ENCODE results near the gene PLXND1.

PLXND1 gene

GRCh38 chr3:129594907-129595390 lies 11.5 kb downstream of the PLXND1 start:
- Histone ChIP-seq H2AFZ (ENCODE audit: low read depth, low read length) (no peak overlapping the region), H3K36me3 (ENCODE audit: insufficient read depth, low read length) (peaks cover 68% of the 10 kb centered on the region), H3K27ac (ENCODE audit: low read length) (peak overlapping the region; percentile 96), H3K9me3 (ENCODE audit: insufficient read depth, low read length, severe bottlenecking) (no peaks in the 10 kb centered on the region), H3K9ac (ENCODE audit: low read depth, low read length) (peak overlapping the region; percentile 61), H3K79me2 (ENCODE audit: insufficient read depth, low read length) (peaks cover 85% of the 10 kb centered on the region), H3K4me1 (ENCODE audit: insufficient read depth, low read length) (peaks cover 86% of the 10 kb centered on the region), H3K4me3 (ENCODE audit: low read depth in 1 of 2, low read length in 2 of 2) (peak overlapping the region in 1 of 2 experiments; percentile 35; a peak in 2 of 4 replicates), H3K4me2 (ENCODE audit: insufficient read depth, low read length) (peak overlapping the region; percentile 57), H3K27me3 (ENCODE audit: insufficient read depth, low read length, poor library complexity) (no peaks in the 10 kb centered on the region), H4K20me1 (ENCODE audit: insufficient read depth, low read length) (peaks cover 62% of the 10 kb centered on the region)
- TF ChIP-seq EZH2 (IDR thresholded peaks at IDR 0.05; ENCODE audit: borderline replicate concordance, low read depth, low read length, severe bottlenecking) (no peak), CTCF (IDR thresholded peaks at IDR 0.05; ENCODE audit: borderline replicate concordance, extremely low read depth, low read length, poor library complexity, severe bottlenecking) (no peak)
- ATAC-seq (ENCODE audit: insufficient read depth, low read depth): no peak
- DNase-seq: no peak

- H3K27ac ChIP-seq (ENCODE audit: low read length): peak overlapping the region; percentile 96
- peak overlapping the region in 1 of 2 experiments; percentile 47; a peak in 2 of 4 replicates for H3K4me3 ChIP-seq (ENCODE audit: low read depth in 1 of 2, low read length in 2 of 2)
- H4K20me1 ChIP-seq (ENCODE audit: insufficient read depth, low read length): peaks cover 59% of the 10 kb centered on the region
- peak overlapping the region; percentile 61 for H3K9ac ChIP-seq (ENCODE audit: low read depth, low read length)
- no peak overlapping the region for H2AFZ ChIP-seq (ENCODE audit: low read depth, low read length)
- ATAC-seq (ENCODE audit: insufficient read depth, low read depth) (no peak), DNase-seq (no peak)
- H3K36me3 ChIP-seq (ENCODE audit: insufficient read depth, low read length): peaks cover 68% of the 10 kb centered on the region
- no peak for TF ChIP-seq CTCF (IDR thresholded peaks at IDR 0.05; ENCODE audit: borderline replicate concordance, extremely low read depth, low read length, poor library complexity, severe bottlenecking)
- TF ChIP-seq EZH2 (IDR thresholded peaks at IDR 0.05; ENCODE audit: borderline replicate concordance, low read depth, low read length, severe bottlenecking): no peak
- peak overlapping the region; percentile 57 for H3K4me2 ChIP-seq (ENCODE audit: insufficient read depth, low read length)
- peaks cover 81% of the 10 kb centered on the region for H3K4me1 ChIP-seq (ENCODE audit: insufficient read depth, low read length)
- peaks cover 85% of the 10 kb centered on the region for H3K79me2 ChIP-seq (ENCODE audit: insufficient read depth, low read length)
- no peaks in the 10 kb centered on the region for H3K27me3 ChIP-seq (ENCODE audit: insufficient read depth, low read length, poor library complexity)
- H3K9me3 ChIP-seq (ENCODE audit: insufficient read depth, low read length, severe bottlenecking): no peaks in the 10 kb centered on the region
Measured at GRCh38 chr3:129594409-129594808, 12.1 kb downstream of the PLXND1 start.

- Histone ChIP-seq H3K4me3 (ENCODE audit: low read depth in 1 of 2, low read length in 2 of 2) (peak overlapping the region in 1 of 2 experiments; percentile 47; a peak in 2 of 4 replicates), H4K20me1 (ENCODE audit: insufficient read depth, low read length) (peaks cover 52% of the 10 kb centered on the region), H3K9ac (ENCODE audit: low read depth, low read length) (peak overlapping the region; percentile 61), H2AFZ (ENCODE audit: low read depth, low read length) (peak overlapping the region; percentile 33), H3K27ac (ENCODE audit: low read length) (peak overlapping the region; percentile 96), H3K4me1 (ENCODE audit: insufficient read depth, low read length) (peaks cover 74% of the 10 kb centered on the region), H3K79me2 (ENCODE audit: insufficient read depth, low read length) (peaks cover 84% of the 10 kb centered on the region), H3K4me2 (ENCODE audit: insufficient read depth, low read length) (peak overlapping the region; percentile 57), H3K36me3 (ENCODE audit: insufficient read depth, low read length) (peaks cover 68% of the 10 kb centered on the region), H3K27me3 (ENCODE audit: insufficient read depth, low read length, poor library complexity) (no peaks in the 10 kb centered on the region), H3K9me3 (ENCODE audit: insufficient read depth, low read length, severe bottlenecking) (no peaks in the 10 kb centered on the region)
- TF ChIP-seq EZH2 (IDR thresholded peaks at IDR 0.05; ENCODE audit: borderline replicate concordance, low read depth, low read length, severe bottlenecking): no peak
- peak; percentile 95 for DNase-seq
- peak; percentile 70 for ATAC-seq (ENCODE audit: insufficient read depth, low read depth)
Measured at GRCh38 chr3:129593595-129594339, 12.7 kb downstream of the PLXND1 start.

GRCh38 chr3:129593230-129593594 lies 13.3 kb downstream of the PLXND1 start:
- Histone ChIP-seq H3K79me2 (ENCODE audit: insufficient read depth, low read length) (peaks cover 84% of the 10 kb centered on the region), H2AFZ (ENCODE audit: low read depth, low read length) (peak overlapping the region; percentile 33), H3K9ac (ENCODE audit: low read depth, low read length) (peak overlapping the region; percentile 61)

More at GRCh38 chr3:129593230-129593594, 13.3 kb downstream of the PLXND1 start:
- Histone ChIP-seq H3K4me3 (ENCODE audit: low read depth in 1 of 2, low read length in 2 of 2) (peak overlapping the region in 1 of 2 experiments; percentile 47; a peak in 2 of 4 replicates), H3K27me3 (ENCODE audit: insufficient read depth, low read length, poor library complexity) (no peaks in the 10 kb centered on the region), H3K36me3 (ENCODE audit: insufficient read depth, low read length) (peaks cover 68% of the 10 kb centered on the region), H3K4me2 (ENCODE audit: insufficient read depth, low read length) (peak overlapping the region; percentile 57), H3K27ac (ENCODE audit: low read length) (peak overlapping the region; percentile 96), H3K4me1 (ENCODE audit: insufficient read depth, low read length) (peaks cover 69% of the 10 kb centered on the region), H3K9me3 (ENCODE audit: insufficient read depth, low read length, severe bottlenecking) (no peaks in the 10 kb centered on the region), H4K20me1 (ENCODE audit: insufficient read depth, low read length) (peaks cover 50% of the 10 kb centered on the region)
- peak; percentile 66 for DNase-seq
- peak; percentile 64 for TF ChIP-seq CTCF (IDR thresholded peaks at IDR 0.05; ENCODE audit: borderline replicate concordance, extremely low read depth, low read length, poor library complexity, severe bottlenecking)
- no peak for TF ChIP-seq EZH2 (IDR thresholded peaks at IDR 0.05; ENCODE audit: borderline replicate concordance, low read depth, low read length, severe bottlenecking)
- peak; percentile 16 for ATAC-seq (ENCODE audit: insufficient read depth, low read depth)
